Effector CD8-positive, alpha-beta T cell (primary cell): ENCODE measurements around the gene LRRC8E.
"Not testable (repeated sequence)": the region's sequence is repeated elsewhere in the genome, so short reads cannot be mapped to it uniquely, and the experiment has no call there.

Experiments
- DNase-seq: peaks from one replicate; lab custom pipeline; 2025; lab: John Stamatoyannopoulos, UW

Gene LRRC8E

DNA sequence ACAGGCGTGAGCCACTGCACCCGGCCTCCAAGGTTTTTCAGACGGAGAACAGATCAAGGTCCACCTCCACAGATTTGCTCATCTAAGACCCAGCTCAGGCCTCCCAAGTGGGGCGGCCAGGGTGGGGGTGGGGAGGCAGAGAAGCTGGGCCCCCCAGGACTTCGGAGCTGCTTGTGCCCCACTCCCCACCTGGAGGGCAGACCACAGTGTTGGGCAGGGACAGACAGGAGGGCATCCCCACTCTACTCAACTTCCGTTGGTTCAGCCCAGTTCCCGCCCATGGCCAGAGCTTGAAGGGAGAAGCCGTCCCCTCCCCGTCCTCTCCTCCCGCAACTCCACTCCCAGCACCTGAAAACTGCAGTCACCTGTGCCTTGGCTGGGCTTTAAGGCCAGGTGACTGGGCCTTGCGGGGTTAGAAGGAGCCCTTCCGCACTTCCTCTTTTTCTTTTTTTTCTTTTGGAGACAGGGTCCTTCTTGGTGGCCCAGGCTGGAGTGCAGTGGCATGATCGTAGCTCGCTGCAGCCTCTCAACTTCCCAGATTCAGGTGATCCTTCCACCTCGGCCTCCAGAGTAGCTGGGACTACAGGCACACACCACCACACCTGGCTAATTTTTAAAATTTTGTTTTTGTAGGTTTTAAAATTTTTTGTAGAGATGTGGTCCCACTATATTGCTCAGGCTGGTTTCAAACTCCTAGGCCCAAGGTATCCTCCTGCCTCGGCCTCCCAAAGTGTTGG is 734 bp upstream of the LRRC8E start:
- no peak for DNase-seq

GRCh38 chr19:7888826-7889217 is 512 bp downstream of the LRRC8E start:
- DNase-seq: no peak

DNA sequence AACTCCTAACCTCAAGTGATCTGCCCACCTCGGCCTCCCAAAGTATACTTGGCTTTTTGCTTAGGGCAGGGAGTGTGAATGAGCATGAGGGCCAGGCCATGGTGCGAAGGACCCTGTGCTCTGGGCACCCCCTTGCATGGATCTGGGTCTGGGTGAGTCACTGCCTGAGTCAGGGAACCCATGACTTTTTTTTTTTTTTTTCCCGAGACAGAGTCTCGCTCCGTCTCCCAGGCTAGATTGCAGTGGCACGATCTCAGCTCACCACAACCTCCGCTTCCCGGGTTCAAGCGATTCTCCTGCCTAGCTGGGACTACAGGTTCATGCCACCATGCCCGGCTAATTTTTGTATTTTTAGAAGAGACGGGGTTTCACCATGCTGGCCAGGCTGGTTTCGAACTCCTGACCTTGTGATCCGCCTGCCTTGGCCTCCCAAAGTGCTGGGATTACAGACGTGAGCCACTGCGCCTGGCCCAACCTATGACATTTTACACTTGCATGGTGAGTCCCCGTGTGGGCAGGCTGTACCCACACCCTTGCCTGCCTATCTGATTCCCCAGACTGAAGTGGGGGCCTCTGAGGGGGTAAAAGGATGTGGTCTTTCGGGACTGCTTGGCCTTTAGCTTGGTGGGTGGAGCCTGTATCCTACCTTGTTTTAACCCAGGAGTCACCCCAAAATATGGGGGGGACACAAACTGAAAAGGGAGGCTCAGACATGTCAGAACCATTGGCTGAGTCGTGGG is 5.2 kb downstream of the LRRC8E start:
- DNase-seq: not testable (repeated sequence)

DNA sequence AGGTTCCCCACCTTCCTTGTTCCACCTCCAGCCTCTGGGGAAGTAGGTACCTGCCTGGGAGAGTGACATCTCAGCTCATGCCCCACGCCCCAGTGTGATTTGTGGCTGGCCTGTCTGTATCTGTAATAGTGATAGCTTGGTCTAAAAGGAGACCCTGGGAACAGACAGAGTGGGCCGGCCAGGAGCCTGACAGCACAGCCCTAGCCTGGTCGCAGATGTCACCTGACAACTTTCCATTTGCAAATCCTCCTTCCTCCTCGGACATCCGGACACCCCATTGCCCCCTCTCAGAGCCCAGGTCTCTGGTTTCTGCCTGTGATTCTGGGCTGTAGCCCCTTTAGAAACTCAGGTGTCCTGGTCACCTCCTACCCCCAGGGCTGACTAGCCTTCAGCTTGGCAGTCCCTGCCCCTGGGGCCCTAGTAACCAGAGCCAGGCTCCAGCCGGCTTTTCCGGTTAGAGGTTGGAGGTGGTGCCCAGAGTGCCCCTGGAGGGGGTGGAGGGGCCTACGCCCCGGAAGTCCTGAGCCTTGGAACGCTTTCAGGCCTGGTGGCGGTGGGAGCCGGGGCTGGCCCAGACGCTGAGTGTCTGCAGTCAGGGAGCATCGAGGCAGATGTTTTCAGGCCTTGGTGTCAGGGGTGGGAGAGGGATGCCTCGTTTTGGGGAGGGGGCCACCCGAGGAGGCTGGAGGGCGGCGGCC is 6.5 kb downstream of the LRRC8E start:
- no peak for DNase-seq

GRCh38 chr19:7895565-7895964 is 7.3 kb downstream of the LRRC8E start:
- no peak for DNase-seq

GRCh38 chr19:7897292-7897691 is 9.0 kb downstream of the LRRC8E start:
- no peak for DNase-seq

DNA sequence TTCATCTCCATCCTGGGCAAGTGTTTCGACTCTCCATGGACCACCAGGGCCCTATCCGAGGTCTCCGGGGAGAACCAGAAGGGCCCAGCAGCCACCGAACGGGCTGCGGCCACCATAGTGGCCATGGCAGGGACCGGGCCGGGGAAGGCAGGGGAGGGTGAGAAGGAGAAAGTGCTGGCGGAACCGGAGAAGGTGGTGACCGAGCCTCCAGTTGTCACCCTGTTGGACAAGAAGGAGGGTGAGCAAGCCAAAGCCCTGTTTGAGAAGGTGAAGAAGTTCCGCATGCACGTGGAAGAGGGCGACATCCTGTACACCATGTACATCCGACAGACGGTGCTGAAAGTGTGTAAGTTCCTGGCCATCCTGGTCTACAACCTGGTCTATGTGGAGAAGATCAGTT is 10.7 kb downstream of the LRRC8E start:
- DNase-seq: no peak

DNA sequence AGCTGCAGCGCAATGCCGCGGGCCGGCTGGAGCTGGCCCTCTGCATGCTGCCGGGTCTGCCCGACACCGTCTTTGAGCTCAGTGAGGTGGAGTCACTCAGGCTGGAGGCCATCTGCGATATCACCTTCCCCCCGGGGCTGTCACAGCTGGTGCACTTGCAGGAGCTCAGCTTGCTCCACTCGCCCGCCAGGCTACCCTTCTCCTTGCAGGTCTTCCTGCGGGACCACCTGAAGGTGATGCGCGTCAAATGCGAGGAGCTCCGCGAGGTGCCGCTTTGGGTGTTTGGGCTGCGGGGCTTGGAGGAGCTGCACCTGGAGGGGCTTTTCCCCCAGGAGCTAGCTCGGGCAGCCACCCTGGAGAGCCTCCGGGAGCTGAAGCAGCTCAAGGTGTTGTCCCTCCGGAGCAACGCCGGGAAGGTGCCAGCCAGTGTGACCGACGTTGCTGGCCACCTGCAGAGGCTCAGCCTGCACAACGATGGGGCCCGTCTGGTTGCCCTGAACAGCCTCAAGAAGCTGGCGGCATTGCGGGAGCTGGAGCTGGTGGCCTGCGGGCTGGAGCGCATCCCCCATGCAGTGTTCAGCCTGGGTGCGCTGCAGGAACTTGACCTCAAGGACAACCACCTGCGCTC is 11.6 kb downstream of the LRRC8E start:
- no peak for DNase-seq

DNA sequence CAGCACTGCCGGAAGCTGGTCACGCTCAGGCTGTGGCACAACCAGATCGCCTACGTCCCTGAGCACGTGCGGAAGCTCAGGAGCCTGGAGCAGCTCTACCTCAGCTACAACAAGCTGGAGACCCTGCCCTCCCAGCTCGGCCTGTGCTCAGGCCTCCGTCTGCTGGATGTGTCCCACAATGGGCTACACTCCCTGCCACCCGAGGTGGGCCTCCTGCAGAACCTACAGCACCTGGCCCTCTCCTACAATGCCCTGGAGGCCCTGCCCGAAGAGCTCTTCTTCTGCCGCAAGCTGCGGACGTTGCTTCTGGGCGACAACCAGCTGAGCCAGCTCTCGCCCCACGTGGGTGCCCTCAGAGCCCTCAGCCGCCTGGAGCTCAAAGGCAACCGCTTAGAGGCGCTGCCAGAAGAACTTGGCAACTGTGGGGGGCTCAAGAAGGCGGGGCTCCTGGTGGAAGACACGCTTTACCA is 12.1 kb downstream of the LRRC8E start:
- no peak for DNase-seq

DNA sequence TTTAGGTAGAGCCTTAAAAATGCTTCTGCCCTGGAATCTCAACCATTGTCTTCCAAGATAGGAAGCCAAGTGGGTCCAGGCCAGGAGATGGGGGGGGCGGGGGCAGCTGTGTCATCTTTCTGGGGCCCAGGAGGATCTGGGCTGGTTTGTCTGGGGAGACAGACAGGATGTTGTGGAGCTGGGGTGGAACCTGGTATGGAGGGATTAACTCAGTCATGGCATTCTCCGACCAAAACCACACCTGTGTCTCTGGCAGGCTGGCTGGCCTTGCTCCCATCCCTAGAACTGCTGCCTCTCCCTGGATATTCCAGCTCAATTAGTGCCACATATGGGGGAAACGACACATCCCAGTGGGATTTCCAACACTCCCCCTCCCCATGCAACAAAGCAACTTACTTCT is 12.6 kb downstream of the LRRC8E start:
- DNase-seq: no peak

DNA sequence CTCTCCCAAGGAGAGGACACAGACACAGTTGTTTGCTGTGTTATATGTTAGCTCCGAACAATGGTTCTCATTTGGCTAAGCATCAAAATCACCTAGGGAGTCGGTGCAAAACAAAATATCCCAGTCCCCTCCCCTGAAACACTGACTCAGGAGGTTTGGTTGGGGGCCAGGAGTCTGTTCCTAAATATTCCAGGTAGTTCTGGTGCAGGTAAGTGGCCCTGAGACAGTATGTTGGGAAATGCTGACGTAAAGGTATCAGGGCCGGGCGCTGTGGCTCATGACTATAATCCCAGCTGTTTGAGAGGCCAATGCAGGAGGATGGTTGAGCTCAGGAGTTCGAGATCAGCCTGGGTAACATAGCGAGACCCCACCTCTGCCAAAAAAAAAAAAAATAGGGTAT is 13.0 kb downstream of the LRRC8E start:
- no peak for DNase-seq

GRCh38 chr19:7902796-7903243 is 14.5 kb downstream of the LRRC8E start:
- DNase-seq: no peak

GRCh38 chr19:7903244-7904073 is 15.1 kb downstream of the LRRC8E start, which contains the start of gene MAP2K7:
Gene MAP2K7, plus strand, starts transcription at chr19:7903877. Its CDS starts 68 bp downstream, at chr19:7903945.
- DNase-seq: peak; percentile 100

GRCh38 chr19:7904074-7905020 is 16.0 kb downstream of the LRRC8E start:
- DNase-seq: peak; percentile 68

DNA sequence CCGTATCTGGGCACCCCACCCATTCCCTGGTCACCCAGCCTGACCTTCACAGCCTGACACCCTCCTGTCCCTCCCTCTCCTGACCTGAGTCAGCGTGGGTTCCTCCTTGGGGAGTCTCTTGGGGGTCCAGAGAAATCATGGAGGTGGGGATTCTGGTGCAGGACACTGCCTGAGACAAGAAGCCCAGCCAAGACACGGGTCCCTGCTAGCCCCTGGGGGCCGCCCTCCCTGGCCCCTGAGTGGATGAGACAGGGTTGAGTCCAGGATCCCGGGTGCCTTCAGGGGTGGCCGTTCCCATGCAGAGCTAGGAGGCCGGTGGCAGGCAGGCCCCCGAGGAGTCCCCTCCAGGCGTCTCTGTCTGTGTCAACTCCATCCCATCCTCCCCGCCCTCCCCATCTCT is 17.0 kb downstream of the LRRC8E start:
- DNase-seq: no peak

DNA sequence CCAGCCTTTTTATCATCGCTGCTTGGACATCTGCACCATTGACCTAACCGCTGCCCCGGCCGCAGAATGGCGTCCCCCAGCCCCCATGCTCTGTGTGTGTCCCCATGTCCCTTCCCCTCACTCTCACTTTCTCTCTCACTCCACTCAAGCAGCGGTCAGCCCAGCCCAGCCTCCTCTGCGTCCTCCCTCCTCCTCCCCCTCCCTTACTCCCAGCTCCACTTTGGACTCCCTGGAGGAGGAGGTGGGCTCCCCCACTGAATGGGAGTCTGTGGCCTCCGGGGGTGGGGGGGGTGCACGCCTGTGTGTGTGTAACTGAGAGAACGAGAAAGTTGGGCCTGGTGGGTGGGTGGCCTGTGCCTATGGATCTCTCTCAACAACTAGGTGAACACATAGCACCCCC is 17.5 kb downstream of the LRRC8E start:
- DNase-seq: no peak

DNA sequence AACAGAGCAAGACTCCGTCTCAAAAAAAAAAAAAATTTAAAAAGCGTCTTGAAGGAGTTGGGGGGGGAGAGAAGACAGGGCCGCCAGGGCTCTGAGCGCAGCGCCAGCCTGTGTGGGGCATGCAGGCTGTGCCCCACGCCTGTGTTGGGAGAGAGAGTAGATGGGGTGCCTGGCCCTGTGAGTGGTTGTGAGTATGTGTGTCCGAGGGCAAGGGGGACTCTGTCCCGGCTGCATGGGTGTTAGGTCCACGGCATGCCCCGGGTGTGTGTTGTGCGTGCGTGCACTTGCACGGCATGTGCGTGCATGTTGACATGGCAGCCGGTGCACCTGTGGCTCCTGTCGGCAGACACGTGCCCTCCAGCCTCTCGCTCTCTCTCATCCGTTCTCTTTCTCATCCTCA is 18.8 kb downstream of the LRRC8E start:
- no peak for DNase-seq

- DNase-seq: no peak
Measured at GRCh38 chr19:7907544-7907943, 19.2 kb downstream of the LRRC8E start.

- DNase-seq: no peak
Measured at GRCh38 chr19:7908078-7908699, 19.9 kb downstream of the LRRC8E start.
